GM19452 (cell line): Measurements from ENCODE around the gene OXCT2.
"Not testable (repeated sequence)": the region's sequence is repeated elsewhere in the genome, so short reads cannot be mapped to it uniquely, and the experiment has no call there.

Experiments
- ATAC-seq: cut with Tn5 transposase; IDR thresholded peaks from one replicate; pipeline ENCODE4 v1.9.1; 2021; ENCODE audit not compliant: unreplicated experiment

Gene OXCT2

GRCh38 chr1:39763619-39764374 is 7.4 kb downstream of the OXCT2 start:
- not testable (repeated sequence) for ATAC-seq

GRCh38 chr1:39762550-39763540 is 8.3 kb downstream of the OXCT2 start:
- no peak for ATAC-seq

GRCh38 chr1:39761557-39762260 is 9.4 kb downstream of the OXCT2 start:
- ATAC-seq, result no peak

- ATAC-seq, result no peak
Observed at GRCh38 chr1:39761016-39761415, 10.1 kb downstream of the OXCT2 start.

DNA sequence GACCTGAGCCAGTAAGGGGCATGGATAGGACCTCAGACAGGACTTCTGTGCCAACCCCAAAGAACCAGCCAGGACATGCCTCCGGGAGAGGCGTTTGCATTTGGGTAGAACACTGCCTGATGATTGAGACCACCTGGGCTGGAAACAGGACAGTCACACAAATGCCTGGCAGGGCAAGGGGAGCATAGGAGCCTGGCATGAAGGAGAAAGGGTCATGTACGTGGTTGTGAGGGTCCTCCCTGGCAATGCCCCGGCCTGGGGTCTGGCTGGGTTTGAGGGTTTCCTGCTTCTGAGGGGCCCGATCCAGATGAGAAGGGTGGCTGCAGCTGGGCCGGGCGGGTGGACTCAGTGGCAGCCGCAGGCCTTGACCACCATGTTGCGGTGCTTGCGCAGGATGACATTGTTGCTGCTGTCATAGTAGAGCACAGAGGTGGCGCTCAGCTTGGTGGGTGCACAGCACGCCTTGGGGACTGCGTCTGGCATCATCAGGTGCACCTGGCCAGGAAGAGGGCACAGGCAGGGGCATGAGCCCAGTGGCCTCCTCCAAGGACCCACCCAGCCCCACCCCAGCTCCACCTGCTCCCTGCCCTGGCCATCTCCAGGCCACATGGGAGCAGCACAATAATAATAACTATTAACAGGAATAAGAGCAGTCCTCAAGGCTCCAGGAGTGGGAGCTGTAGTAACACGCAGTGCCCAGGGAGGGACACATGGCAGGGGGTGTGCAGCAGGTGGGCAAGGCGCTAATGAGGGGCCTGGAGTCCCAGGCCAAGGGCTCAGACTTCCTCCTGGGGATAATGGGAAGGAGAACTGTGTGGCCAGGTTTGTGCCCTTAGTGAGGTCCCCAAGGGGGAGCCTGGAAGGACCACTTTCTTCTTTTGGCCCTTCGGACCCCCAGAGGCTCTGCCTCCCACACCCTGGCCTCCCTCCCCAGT is 10.8 kb downstream of the OXCT2 start:
- ATAC-seq, result no peak

GRCh38 chr1:39759436-39759726 is 11.8 kb downstream of the OXCT2 start:
- ATAC-seq, result no peak

GRCh38 chr1:39758556-39759435 is 12.4 kb downstream of the OXCT2 start:
- no peak for ATAC-seq

DNA sequence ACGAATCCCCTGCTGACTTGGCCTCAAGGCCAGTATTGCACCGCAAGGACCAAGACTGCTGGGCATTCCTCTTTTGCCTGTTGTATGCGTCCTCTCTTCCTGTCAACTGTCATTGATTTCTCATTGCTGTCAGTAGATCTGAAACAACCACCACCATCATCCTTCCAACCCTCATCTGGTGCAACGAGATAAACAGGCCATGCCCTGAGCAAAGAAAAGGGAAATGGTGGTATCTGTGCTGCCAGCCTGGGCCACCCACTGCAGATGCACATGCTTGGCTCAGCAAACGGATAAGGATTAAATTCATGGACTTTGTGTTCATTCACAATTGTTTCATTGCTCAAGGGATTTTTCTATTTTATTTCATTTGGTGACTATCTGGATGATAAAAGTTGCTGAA is 13.6 kb downstream of the OXCT2 start:
- no peak for ATAC-seq

GRCh38 chr1:39755965-39756659 is 15.0 kb downstream of the OXCT2 start:
- ATAC-seq, result no peak

- ATAC-seq, result no peak
Observed at GRCh38 chr1:39754906-39755504, 16.1 kb downstream of the OXCT2 start.

GRCh38 chr1:39754026-39754570 is 17.1 kb downstream of the OXCT2 start:
- ATAC-seq, result no peak

DNA sequence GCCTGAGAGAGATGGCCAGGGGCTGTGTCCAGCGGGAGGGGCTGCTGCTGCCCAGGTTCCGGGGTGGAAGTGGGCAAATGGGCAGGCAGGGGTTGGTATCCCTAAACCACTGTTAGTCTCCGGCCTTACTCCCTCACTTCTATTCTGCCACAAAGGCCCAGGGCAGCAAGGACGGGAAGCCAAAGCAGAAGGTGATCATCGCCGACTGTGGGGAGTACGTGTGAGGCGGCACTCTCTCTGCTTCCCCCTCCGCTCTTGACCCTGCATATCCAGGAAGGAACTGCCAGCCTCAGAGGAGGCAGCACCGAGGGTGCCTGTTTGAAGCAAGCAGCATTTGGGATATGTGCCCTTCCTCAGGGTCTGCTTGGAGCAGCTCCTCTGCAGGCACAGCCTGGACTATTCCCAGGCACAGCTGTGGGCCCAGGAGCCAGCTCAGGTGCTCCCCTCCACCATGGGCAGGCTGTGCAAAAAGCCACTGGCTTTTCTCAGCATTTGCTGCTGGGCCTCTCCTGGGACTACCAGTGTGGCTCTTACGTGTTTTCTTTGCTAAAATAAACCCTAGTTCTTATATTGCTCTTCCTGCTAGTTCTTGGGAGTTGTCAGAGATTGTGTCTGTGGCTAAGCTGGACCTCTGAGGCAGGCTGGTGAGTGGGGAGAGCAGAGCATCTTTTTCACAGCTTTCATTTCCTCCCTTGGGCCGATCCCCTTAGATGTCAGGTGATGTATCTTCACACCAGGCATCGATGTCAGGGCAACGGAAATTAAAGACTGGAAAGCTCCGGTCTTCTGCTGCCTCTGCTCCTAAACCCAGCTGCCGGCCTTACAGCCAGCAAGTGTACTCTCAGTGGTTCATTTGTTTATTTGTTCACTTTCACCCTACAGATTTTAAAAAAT is 17.8 kb downstream of the OXCT2 start:
- no peak for ATAC-seq

- no peak for ATAC-seq
Observed at GRCh38 chr1:39752703-39753102, 18.4 kb downstream of the OXCT2 start.

- no peak for ATAC-seq
Observed at GRCh38 chr1:39751595-39751994, 19.6 kb downstream of the OXCT2 start.

- ATAC-seq, result no peak
Observed at GRCh38 chr1:39745016-39745670, 26.0 kb downstream of the OXCT2 start.

DNA sequence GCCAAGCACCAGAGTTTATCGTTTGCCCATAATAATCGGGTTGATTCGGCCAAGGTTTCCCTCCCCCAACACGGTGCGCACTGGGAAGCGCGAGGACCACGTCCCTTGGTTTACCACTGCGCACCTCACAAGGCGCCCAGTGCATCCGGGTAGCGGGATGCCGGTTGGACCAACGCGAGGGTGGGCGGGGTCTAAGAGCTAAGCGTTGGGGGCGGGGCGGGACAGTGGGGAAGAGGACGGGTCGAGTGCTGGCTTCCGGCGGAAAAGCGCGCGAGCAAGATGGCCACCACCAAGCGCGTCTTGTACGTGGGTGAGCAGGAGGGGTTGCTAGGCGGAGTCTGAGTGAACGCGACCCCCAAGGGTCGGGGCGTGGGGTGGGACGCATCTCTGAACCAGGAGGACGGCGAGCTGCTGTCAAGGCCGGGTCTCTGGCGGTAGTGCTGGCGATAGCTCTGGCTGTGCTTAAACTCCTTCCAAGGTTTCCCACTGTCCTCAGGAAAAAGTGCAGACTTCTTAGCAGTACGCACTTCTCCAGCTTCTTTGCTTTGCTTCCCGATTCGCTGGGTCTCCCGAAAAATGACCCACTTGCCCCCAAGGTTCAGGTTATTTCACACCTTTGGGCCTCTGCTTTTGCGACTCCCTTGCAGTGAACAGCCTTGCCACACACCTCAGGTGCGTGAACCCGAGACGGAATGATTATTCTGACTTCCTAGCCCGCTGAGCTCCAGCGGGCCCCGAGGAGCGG is 32.4 kb downstream of the OXCT2 start, which contains the start of gene PPIE:
PPIE (plus strand) TSS at position 261 of the 745 bp plus-strand sequence; CDS start at position 280, 19 bp downstream.
- peak; percentile 76 for ATAC-seq
